Left lung (tissue), 10 donors: ENCODE data around the gene CCDC137. TPM values are rescaled to one million over a fixed set of nuclear protein-coding genes. Genes with fewer than 3 reads are reported as not detected.

Experiments used
- ATAC-seq: fragments of 200-7000 bp; cut with Tn5 transposase; one replicate; pipeline ENCODE4 v1.9.1; 2020; ENCODE audit warnings: moderate library complexity
- DNase-seq, 4 donors: peaks; one replicate each; pipeline ENCODE4 v3.0.0-alpha.2; 2013 to 2020
- H3K27ac ChIP-seq, 2 donors: fragments of 200-600 bp; sonication (generic) in 1 of 2; one replicate each; pipeline versions ENCODE4 v1.5.0 to v1.8.0; 2020 to 2021
- H3K27me3 ChIP-seq, 2 donors: fragments of 200-600 bp; sonication (generic) in 1 of 2; one replicate each; pipeline versions ENCODE4 v1.5.0 to v1.8.0; 2020 to 2021
- H3K36me3 ChIP-seq, 2 donors: fragments of 200-600 bp; sonication (generic) in 1 of 2; one replicate each; pipeline versions ENCODE4 v1.5.0 to v1.8.0; 2020 to 2021
- H3K4me1 ChIP-seq, 2 donors: fragments of 200-600 bp; one replicate each; pipeline ENCODE4 v1.8.0; 2021
- H3K4me3 ChIP-seq, 2 donors: fragments of 200-600 bp; sonication (generic) in 1 of 2; one replicate each; pipeline versions ENCODE4 v1.5.0 to v1.8.0; 2020 to 2021; ENCODE audit warnings: mild to moderate bottlenecking in 1 of 2
- H3K9me3 ChIP-seq, 2 donors: fragments of 200-600 bp; sonication (generic) in 1 of 2; one replicate each; pipeline versions ENCODE4 v1.5.0 to v1.8.0; 2020 to 2021
- intact Hi-C, 2 donors: fragments of 100-400 bp; cut with DNase I; formaldehyde crosslinking; loops; one replicate each; pipeline versions ENCODE4 v1.11.2 to v1.14.2; 2022
- polyA plus RNA-seq, 6 donors: library from polyadenylated mRNA; unstranded; fragments of 120-200 nt; gene quantifications; one replicate each; pipeline ENCODE4 v1.2.1, GENCODE V29; 2013; ENCODE audit not compliant: insufficient read length in 6 of 6
- total RNA-seq, 2 donors: library from RNA; stranded (reverse); fragmentation: NEBNext Ultra II Directional; extraction: Animal tissue kit (Norgen Biotek cat#: 25700); gene quantifications; one replicate each; pipeline ENCODE4 v1.2.1, GENCODE V29; 2021
- TF ChIP-seq, protein P1 (sequence below), 2 donors: fragments of 200-600 bp; sonication (generic) in 1 of 2; IDR thresholded peaks; one replicate each; pipeline versions ENCODE4 v1.5.0 to v1.8.0; 2021; ENCODE audit warnings: antibody characterized with exemption in 2 of 2
- donor health status: DM: no; HTN: yes; CAD: no.
- donor health status: DM: no; HTN: no; CAD: no.

Gene CCDC137
- total and polyA plus RNA-seq, 8 donors, result 14.6 to 19.9 (median 15.7) TPM

DNA sequence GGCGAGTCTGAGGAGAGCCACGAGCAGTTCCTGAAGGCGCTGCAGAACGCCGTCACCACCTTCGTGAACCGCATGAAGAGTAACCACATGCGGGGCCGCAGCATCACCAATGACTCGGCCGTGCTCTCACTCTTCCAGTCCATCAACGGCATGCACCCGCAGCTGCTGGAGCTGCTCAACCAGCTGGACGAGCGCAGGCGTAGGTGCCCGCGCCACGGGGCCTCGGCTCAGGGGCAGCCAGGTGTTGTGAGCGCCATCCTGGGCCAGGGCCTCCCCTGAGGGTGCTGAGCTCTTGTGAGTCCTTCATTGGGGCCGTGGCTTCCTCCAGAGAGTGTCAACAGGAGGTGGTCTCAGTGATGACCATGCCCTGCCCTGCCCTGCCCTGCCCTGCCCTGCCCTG is 29.3 kb downstream of the CCDC137 start:
- no peak overlapping the region for H3K27ac ChIP-seq
- H3K27me3 ChIP-seq, result no peaks in the 10 kb centered on the region
- peaks cover 0 to 100% of the 10 kb centered on the region in 2 donors for H3K36me3 ChIP-seq
- no peaks in the 10 kb centered on the region for H3K9me3 ChIP-seq
- H3K4me3 ChIP-seq, result no peak overlapping the region
- DNase-seq, result no peak
- TF ChIP-seq, protein P1, sequence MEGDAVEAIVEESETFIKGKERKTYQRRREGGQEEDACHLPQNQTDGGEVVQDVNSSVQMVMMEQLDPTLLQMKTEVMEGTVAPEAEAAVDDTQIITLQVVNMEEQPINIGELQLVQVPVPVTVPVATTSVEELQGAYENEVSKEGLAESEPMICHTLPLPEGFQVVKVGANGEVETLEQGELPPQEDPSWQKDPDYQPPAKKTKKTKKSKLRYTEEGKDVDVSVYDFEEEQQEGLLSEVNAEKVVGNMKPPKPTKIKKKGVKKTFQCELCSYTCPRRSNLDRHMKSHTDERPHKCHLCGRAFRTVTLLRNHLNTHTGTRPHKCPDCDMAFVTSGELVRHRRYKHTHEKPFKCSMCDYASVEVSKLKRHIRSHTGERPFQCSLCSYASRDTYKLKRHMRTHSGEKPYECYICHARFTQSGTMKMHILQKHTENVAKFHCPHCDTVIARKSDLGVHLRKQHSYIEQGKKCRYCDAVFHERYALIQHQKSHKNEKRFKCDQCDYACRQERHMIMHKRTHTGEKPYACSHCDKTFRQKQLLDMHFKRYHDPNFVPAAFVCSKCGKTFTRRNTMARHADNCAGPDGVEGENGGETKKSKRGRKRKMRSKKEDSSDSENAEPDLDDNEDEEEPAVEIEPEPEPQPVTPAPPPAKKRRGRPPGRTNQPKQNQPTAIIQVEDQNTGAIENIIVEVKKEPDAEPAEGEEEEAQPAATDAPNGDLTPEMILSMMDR (IDR thresholded peaks at IDR 0.05), result no peak
- H3K4me1 ChIP-seq, result peaks cover 0 to 3% of the 10 kb centered on the region in 2 donors
- no peak for ATAC-seq
- intact Hi-C loops, result no loop called here

DNA sequence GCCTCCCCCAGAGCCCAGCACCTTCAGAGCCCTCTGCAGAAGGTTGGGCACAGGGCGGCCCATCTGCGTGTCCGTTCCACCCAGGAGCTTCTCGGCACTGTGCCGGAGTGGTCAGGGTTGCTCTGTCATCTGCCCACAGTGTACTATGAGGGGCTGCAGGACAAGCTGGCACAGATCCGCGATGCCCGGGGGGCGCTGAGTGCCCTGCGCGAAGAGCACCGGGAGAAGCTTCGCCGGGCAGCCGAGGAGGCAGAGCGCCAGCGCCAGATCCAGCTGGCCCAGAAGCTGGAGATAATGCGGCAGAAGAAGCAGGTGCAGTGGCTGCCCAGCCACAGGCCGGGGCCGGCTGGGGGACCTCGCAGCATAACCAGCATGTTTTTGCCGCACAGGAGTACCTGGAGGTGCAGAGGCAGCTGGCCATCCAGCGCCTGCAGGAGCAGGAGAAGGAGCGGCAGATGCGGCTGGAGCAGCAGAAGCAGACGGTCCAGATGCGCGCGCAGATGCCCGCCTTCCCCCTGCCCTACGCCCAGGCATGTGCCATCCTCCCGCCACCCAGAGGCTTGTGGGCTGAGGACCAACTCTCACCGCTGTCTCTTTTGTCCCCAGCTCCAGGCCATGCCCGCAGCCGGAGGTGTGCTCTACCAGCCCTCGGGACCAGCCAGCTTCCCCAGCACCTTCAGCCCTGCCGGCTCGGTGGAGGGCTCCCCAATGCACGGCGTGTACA is 29.8 kb downstream of the CCDC137 start:
- H3K4me3 ChIP-seq, result no peak overlapping the region
- DNase-seq, result peak in 1 of 4 donors; percentile 63
- H3K27ac ChIP-seq, result no peak overlapping the region
- H3K4me1 ChIP-seq, result peaks cover 0 to 9% of the 10 kb centered on the region in 2 donors
- peaks cover 0 to 100% of the 10 kb centered on the region in 2 donors for H3K36me3 ChIP-seq
- no peaks in the 10 kb centered on the region for H3K27me3 ChIP-seq
- no peak for ATAC-seq
- no peaks in the 10 kb centered on the region for H3K9me3 ChIP-seq
- TF ChIP-seq, protein P1 (IDR thresholded peaks at IDR 0.05), result no peak
- intact Hi-C loops, result no loop called here

DNA sequence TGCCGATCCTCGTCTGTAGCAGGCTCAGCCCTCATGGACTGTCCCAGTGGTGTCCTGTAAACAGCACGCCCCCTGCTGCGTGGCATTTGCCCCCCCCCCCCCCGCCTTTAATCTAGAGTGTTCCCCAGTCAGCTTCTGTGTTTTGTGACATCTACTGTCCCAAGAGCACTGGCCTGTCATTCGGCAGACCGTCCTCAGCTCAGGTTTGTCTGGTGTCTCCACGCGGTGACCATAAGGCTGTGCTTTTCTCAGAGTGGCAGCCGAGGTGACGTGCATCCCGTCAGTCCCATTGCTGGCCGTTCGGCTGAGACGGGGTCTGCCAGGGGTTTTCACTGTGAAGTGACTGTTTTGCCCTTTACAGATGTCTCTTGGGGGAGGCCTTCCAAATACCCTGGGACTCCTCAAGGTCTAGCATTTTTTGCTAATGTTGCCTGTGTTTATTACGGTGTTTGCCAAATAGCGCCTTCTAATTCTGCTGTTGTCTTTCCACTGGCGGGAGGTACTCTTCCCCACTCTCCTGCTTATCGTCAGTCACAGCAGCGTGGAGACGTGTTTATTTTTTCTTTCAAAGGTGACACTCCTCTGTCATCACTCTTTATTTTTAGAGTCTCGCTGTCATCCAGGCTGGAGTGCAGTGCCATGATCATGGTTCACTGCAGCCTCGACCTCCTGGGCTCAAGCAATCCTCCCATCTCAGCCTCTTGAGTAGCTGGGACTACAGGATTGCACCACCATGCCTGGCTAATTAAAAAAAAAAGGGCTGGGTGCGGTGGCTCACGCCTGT is 30.9 kb downstream of the CCDC137 start:
- H3K27me3 ChIP-seq, result no peaks in the 10 kb centered on the region
- intact Hi-C loops, result no loop called here
- H3K4me3 ChIP-seq, result no peak overlapping the region
- H3K4me1 ChIP-seq, result peaks cover 11 to 20% of the 10 kb centered on the region in 2 donors
- no peaks in the 10 kb centered on the region for H3K9me3 ChIP-seq
- no peak for DNase-seq
- H3K27ac ChIP-seq, result no peak overlapping the region
- ATAC-seq, result no peak
- peaks cover 0 to 96% of the 10 kb centered on the region in 2 donors for H3K36me3 ChIP-seq
- TF ChIP-seq, protein P1 (IDR thresholded peaks at IDR 0.05), result no peak

DNA sequence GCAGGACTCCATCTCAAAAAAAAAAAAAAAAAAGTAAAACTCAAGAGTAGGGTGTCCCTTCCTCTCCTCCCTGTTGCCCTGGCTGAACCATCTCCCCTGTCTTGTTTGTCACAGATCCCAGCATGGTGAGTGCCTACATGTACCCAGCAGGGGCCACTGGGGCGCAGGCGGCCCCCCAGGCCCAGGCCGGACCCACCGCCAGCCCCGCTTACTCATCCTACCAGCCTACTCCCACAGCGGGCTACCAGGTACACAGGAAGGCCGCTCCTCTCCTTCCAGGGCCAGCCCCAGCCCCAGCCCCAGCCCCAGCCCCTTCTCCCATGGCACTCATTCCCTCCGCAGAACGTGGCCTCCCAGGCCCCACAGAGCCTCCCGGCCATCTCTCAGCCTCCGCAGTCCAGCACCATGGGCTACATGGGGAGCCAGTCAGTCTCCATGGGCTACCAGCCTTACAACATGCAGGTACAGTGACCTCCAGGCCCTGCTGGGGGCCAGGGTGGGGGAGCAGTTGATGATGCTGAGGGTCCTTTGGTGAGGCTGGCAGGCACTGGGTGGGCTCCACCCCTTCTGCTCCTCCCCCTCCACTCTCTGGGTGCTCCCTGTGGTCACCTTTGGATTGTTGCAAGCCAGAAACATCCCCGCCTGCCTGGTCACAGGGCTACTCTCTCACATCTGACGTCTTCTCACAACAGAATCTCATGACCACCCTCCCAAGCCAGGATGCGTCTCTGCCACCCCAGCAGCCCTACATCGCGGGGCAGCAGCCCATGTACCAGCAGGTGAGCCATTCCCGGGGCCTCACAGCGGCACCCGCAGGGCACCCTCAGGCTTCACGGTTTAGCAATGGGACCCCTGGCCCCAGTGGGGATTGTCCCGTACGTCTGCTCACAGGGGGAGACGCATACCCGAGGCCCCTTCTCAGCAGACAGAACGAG is 34.1 kb downstream of the CCDC137 start:
- DNase-seq, result no peak
- Histone ChIP-seq H3K36me3 (peaks cover 0 to 67% of the 10 kb centered on the region in 2 donors), H3K4me3 (no peak overlapping the region), H3K9me3 (no peaks in the 10 kb centered on the region), H3K4me1 (peaks cover 12 to 36% of the 10 kb centered on the region in 2 donors), H3K27ac (no peak overlapping the region), H3K27me3 (no peaks in the 10 kb centered on the region)
- intact Hi-C loops, result no loop called here
- no peak for ATAC-seq
- TF ChIP-seq, protein P1 (IDR thresholded peaks at IDR 0.05), result no peak
